Measurements from ENCODE around the gene SALL1. TPM values are rescaled to one million over a fixed set of nuclear protein-coding genes. Genes with fewer than 3 reads are reported as not detected.

SALL1 gene
- total RNA-seq, 2 donors from 2014 or later, result 122 to 172 TPM

DNA sequence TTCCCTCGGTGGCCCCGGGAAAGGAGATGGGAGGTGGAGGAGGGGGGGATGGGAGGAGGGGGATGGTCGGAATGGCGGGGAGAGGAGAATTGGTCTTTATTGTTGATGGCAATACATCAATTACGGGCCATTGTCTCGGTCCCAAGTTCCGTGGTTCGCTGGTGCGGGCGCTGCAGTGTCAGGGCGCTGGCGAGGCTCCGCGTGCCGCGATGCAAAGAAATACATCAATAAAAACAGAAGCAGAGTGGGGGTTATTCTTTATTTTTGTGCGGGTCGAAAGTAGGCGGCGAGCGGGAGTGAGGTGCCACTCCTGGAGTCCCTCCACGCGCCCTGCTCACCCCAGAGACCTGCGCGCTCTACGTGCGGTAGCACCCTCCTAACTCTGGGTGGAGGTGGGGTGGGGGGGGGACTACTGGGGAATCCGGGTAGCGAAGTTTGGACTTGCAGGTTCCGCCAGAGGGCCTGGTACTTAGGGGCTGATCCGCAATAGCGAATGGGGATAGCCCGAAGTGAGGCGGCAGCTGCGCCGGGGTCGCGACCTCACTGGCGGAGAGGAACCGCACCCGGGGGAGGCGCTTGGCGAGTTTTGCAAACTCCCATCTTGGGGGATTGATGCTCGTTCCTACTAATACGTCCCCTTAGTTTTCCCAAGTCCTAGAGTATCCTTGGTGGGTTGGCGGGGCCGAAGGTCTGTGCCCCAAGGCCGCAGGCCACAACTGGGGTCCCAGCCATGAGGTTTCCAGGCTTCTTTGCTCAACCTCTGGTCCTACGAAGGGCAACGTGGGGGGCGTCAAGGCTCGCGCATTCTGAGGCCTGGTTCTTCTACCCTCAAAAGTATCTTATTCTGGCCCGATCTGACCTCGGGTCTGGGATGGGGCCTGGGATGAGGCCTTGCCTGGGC is 3.5 kb upstream of the SALL1 start:
- peaks cover 27% of the 10 kb centered on the region for H3K4me1 Mint-ChIP-seq
- H3K36me3 Mint-ChIP-seq (ENCODE audit: low read depth), result peaks cover 3% of the 10 kb centered on the region
- Histone ChIP-seq H3K27ac (ENCODE audit: low read depth, low read length) (no peak overlapping the region), H3K9ac (ENCODE audit: extremely low read depth, low read length, poor library complexity, severe bottlenecking) (no peak overlapping the region), H3K27me3 (ENCODE audit: control insufficient read depth, insufficient read depth, low read length, poor library complexity, severe bottlenecking) (peaks cover 20% of the 10 kb centered on the region), H3K4me3 (ENCODE audit: low read length) (peak overlapping the region; percentile 99), H3K36me3 (ENCODE audit: control insufficient read depth, insufficient read depth, low read length) (no peaks in the 10 kb centered on the region), H3K4me1 (ENCODE audit: control insufficient read depth, insufficient read depth, low read length) (peaks cover 12% of the 10 kb centered on the region), H3K9me3 (ENCODE audit: control insufficient read depth, low read length) (no peaks in the 10 kb centered on the region)
- peak; percentile 84 for DNase-seq
- peaks cover 62% of the 10 kb centered on the region for H3K27me3 Mint-ChIP-seq (ENCODE audit: insufficient read depth)
- WGBS, 2 experiments (ENCODE audit: insufficient coverage in 1 of 2, insufficient read length in 1 of 2), result 9 to 12% methylated on average over 19 to 55 of the region's 55 CpGs
- TF ChIP-seq, protein P1, sequence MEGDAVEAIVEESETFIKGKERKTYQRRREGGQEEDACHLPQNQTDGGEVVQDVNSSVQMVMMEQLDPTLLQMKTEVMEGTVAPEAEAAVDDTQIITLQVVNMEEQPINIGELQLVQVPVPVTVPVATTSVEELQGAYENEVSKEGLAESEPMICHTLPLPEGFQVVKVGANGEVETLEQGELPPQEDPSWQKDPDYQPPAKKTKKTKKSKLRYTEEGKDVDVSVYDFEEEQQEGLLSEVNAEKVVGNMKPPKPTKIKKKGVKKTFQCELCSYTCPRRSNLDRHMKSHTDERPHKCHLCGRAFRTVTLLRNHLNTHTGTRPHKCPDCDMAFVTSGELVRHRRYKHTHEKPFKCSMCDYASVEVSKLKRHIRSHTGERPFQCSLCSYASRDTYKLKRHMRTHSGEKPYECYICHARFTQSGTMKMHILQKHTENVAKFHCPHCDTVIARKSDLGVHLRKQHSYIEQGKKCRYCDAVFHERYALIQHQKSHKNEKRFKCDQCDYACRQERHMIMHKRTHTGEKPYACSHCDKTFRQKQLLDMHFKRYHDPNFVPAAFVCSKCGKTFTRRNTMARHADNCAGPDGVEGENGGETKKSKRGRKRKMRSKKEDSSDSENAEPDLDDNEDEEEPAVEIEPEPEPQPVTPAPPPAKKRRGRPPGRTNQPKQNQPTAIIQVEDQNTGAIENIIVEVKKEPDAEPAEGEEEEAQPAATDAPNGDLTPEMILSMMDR (conservative IDR thresholded peaks at IDR 0.05), result peak; percentile 43
- peak overlapping the region; percentile 96 for H3K4me3 Mint-ChIP-seq
- no peaks in the 10 kb centered on the region for H3K9me3 Mint-ChIP-seq
- H3K27ac Mint-ChIP-seq, result peak overlapping the region; percentile 67

DNA sequence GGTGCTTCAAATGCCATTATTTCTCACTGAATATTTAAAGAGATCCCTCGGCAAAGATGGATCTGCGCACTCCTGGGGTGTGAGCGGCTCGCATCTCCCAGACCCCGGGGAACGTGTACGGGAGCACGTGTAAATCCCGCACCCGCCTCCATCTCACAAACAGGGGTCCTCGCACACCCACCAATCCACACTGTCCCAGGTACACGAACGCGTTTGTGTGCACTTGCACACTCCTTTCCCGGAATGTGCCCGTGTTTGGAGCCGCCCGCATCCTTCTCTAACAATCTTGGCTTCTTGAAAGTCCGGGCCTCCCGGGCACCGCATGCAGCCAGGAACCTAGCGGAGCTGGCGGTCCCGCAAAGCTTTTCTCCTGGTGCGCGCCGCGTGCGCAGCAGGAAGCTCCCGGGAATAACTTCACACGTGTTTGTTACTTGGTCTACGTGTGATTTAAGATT is 2.5 kb upstream of the SALL1 start:
- TF ChIP-seq, protein P1 (conservative IDR thresholded peaks at IDR 0.05), result no peak
- Mint-ChIP-seq H3K27ac (peak overlapping the region; percentile 67), H3K27me3 (ENCODE audit: insufficient read depth) (peaks cover 61% of the 10 kb centered on the region), H3K4me3 (peak overlapping the region; percentile 96), H3K9me3 (no peaks in the 10 kb centered on the region), H3K4me1 (peaks cover 30% of the 10 kb centered on the region), H3K36me3 (ENCODE audit: low read depth) (peaks cover 11% of the 10 kb centered on the region)
- H3K27me3 ChIP-seq (ENCODE audit: control insufficient read depth, insufficient read depth, low read length, poor library complexity, severe bottlenecking), result peaks cover 20% of the 10 kb centered on the region
- no peaks in the 10 kb centered on the region for H3K36me3 ChIP-seq (ENCODE audit: control insufficient read depth, insufficient read depth, low read length)
- peaks cover 12% of the 10 kb centered on the region for H3K4me1 ChIP-seq (ENCODE audit: control insufficient read depth, insufficient read depth, low read length)
- H3K4me3 ChIP-seq (ENCODE audit: low read length), result peak overlapping the region; percentile 99
- 1 to 2% methylated on average over 13 to 26 of the region's 32 CpGs for WGBS, 2 experiments (ENCODE audit: insufficient coverage in 1 of 2, insufficient read length in 1 of 2)
- H3K9me3 ChIP-seq (ENCODE audit: control insufficient read depth, low read length), result no peaks in the 10 kb centered on the region
- peak; percentile 83 for DNase-seq
- H3K27ac ChIP-seq (ENCODE audit: low read depth, low read length), result no peak overlapping the region
- peak overlapping the region; percentile 74 for H3K9ac ChIP-seq (ENCODE audit: extremely low read depth, low read length, poor library complexity, severe bottlenecking)

DNA sequence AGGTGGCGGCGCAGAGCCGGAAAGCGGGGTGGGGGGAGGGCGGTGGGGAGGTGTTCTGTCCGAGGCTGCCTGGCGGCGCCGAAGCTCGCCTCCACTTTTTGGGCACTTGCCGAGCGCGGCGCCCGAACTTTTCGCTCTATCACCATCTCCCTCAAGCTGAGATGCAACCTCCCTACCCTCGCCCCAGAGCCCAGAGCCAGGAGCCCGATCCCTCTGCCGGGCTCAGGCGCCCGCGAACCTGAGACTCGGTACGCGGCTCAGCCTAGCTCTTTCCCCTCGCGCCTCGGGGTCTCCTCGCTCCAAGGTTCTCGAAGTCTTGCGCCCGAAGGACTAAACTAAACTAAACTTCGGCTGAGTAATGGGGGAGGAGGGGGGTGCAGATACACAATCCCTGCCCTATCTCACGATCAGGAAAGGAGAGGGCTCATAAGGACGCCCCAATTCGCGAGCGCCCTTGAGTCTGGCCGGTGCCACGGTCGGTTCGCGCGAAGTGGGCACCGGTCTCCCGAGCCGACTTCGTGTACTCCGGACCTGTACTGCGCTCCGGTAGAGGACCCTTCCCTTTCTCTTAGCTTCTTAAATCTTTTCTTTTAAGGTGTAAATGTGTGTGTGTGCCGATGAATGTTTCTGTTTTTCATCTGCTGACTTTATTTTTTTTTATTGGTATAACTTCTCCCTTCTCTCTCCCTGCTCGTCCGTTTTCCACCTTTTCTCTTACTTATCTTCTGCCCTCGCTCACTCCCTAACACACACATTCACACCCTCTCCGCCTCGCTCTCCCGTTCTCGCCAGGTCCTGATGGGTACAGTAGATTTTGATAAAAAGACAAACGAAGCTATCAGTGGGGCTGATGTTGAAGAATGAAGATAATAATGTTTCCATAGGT is 1.9 kb upstream of the SALL1 start:
- peak overlapping the region; percentile 99 for H3K4me3 ChIP-seq (ENCODE audit: low read length)
- H3K4me3 Mint-ChIP-seq, result peak overlapping the region; percentile 96
- 0% methylated on average over 58 of the region's 60 CpGs; no CpG with 5 or more reads in 1 of the 2 experiments for WGBS, 2 experiments (ENCODE audit: insufficient coverage in 1 of 2, insufficient read length in 1 of 2)
- peaks cover 35% of the 10 kb centered on the region for H3K4me1 Mint-ChIP-seq
- H3K9ac ChIP-seq (ENCODE audit: extremely low read depth, low read length, poor library complexity, severe bottlenecking), result peak overlapping the region; percentile 74
- H3K9me3 Mint-ChIP-seq, result no peaks in the 10 kb centered on the region
- TF ChIP-seq, protein P1 (conservative IDR thresholded peaks at IDR 0.05), result no peak
- no peaks in the 10 kb centered on the region for H3K9me3 ChIP-seq (ENCODE audit: control insufficient read depth, low read length)
- peak overlapping the region; percentile 67 for H3K27ac Mint-ChIP-seq
- peak overlapping the region; percentile 88 for H3K27ac ChIP-seq (ENCODE audit: low read depth, low read length)
- peaks cover 17% of the 10 kb centered on the region for H3K36me3 Mint-ChIP-seq (ENCODE audit: low read depth)
- peaks cover 20% of the 10 kb centered on the region for H3K27me3 ChIP-seq (ENCODE audit: control insufficient read depth, insufficient read depth, low read length, poor library complexity, severe bottlenecking)
- DNase-seq, result peak; percentile 85
- H3K27me3 Mint-ChIP-seq (ENCODE audit: insufficient read depth), result peaks cover 63% of the 10 kb centered on the region
- H3K36me3 ChIP-seq (ENCODE audit: control insufficient read depth, insufficient read depth, low read length), result no peaks in the 10 kb centered on the region
- H3K4me1 ChIP-seq (ENCODE audit: control insufficient read depth, insufficient read depth, low read length), result peaks cover 12% of the 10 kb centered on the region

Measured in endodermal cell (in vitro differentiated cells).